ENCODE measurements around the gene MBD3.

MBD3 gene

GRCh38 chr19:1630811-1631210, 38.1 kb upstream of the MBD3 start:
- H3K9ac ChIP-seq = no peak overlapping the region
- H3K27ac ChIP-seq = no peak overlapping the region
- H3K27me3 ChIP-seq (ENCODE audit: control insufficient read depth, insufficient read depth, low read length) = no peaks in the 10 kb centered on the region
- peaks cover 2% of the 10 kb centered on the region for H3K79me2 ChIP-seq
- H3K4me1 ChIP-seq = no peaks in the 10 kb centered on the region
- no peak overlapping the region for H3K4me2 ChIP-seq (ENCODE audit: low read length)
- no peaks in the 10 kb centered on the region for H3K9me3 ChIP-seq (ENCODE audit: control insufficient read depth, low read length)
- no peak overlapping the region for H2AFZ ChIP-seq
- TF ChIP-seq, protein P1, sequence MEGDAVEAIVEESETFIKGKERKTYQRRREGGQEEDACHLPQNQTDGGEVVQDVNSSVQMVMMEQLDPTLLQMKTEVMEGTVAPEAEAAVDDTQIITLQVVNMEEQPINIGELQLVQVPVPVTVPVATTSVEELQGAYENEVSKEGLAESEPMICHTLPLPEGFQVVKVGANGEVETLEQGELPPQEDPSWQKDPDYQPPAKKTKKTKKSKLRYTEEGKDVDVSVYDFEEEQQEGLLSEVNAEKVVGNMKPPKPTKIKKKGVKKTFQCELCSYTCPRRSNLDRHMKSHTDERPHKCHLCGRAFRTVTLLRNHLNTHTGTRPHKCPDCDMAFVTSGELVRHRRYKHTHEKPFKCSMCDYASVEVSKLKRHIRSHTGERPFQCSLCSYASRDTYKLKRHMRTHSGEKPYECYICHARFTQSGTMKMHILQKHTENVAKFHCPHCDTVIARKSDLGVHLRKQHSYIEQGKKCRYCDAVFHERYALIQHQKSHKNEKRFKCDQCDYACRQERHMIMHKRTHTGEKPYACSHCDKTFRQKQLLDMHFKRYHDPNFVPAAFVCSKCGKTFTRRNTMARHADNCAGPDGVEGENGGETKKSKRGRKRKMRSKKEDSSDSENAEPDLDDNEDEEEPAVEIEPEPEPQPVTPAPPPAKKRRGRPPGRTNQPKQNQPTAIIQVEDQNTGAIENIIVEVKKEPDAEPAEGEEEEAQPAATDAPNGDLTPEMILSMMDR (IDR thresholded peaks at IDR 0.05) = no peak
- H3K36me3 ChIP-seq (ENCODE audit: control insufficient read depth, insufficient read depth, low read length) = no peaks in the 10 kb centered on the region
- no peak overlapping the region for H3K4me3 ChIP-seq (ENCODE audit: low read depth, low read length)

GRCh38 chr19:1630012-1630411, 37.3 kb upstream of the MBD3 start:
- Histone ChIP-seq H3K27ac (no peak overlapping the region), H3K79me2 (peaks cover 2% of the 10 kb centered on the region), H3K4me3 (ENCODE audit: low read depth, low read length) (no peak overlapping the region), H3K4me1 (no peaks in the 10 kb centered on the region), H3K4me2 (ENCODE audit: low read length) (no peak overlapping the region), H3K27me3 (ENCODE audit: control insufficient read depth, insufficient read depth, low read length) (no peaks in the 10 kb centered on the region), H2AFZ (no peak overlapping the region), H3K9me3 (ENCODE audit: control insufficient read depth, low read length) (no peaks in the 10 kb centered on the region), H3K36me3 (ENCODE audit: control insufficient read depth, insufficient read depth, low read length) (no peaks in the 10 kb centered on the region), H3K9ac (no peak overlapping the region)
- TF ChIP-seq, protein P1 (IDR thresholded peaks at IDR 0.05) = no peak

GRCh38 chr19:1629256-1629808, 36.7 kb upstream of the MBD3 start:
- TF ChIP-seq, protein P1 (IDR thresholded peaks at IDR 0.05) = no peak
- Histone ChIP-seq H2AFZ (no peak overlapping the region), H3K27me3 (ENCODE audit: control insufficient read depth, insufficient read depth, low read length) (no peaks in the 10 kb centered on the region), H3K36me3 (ENCODE audit: control insufficient read depth, insufficient read depth, low read length) (no peaks in the 10 kb centered on the region), H3K4me2 (ENCODE audit: low read length) (no peak overlapping the region), H3K9ac (no peak overlapping the region), H3K4me1 (no peaks in the 10 kb centered on the region), H3K9me3 (ENCODE audit: control insufficient read depth, low read length) (no peaks in the 10 kb centered on the region), H3K27ac (no peak overlapping the region), H3K79me2 (peaks cover 2% of the 10 kb centered on the region), H3K4me3 (ENCODE audit: low read depth, low read length) (no peak overlapping the region)

GRCh38 chr19:1627194-1627593, 34.5 kb upstream of the MBD3 start:
- TF ChIP-seq, protein P1 (IDR thresholded peaks at IDR 0.05) = no peak
- Histone ChIP-seq H3K9me3 (ENCODE audit: control insufficient read depth, low read length) (no peaks in the 10 kb centered on the region), H3K27ac (no peak overlapping the region), H2AFZ (no peak overlapping the region), H3K9ac (no peak overlapping the region), H3K27me3 (ENCODE audit: control insufficient read depth, insufficient read depth, low read length) (no peaks in the 10 kb centered on the region), H3K4me2 (ENCODE audit: low read length) (no peak overlapping the region), H3K4me1 (no peaks in the 10 kb centered on the region), H3K36me3 (ENCODE audit: control insufficient read depth, insufficient read depth, low read length) (no peaks in the 10 kb centered on the region), H3K4me3 (ENCODE audit: low read depth, low read length) (no peak overlapping the region), H3K79me2 (no peaks in the 10 kb centered on the region)

- Histone ChIP-seq H3K4me2 (ENCODE audit: low read length) (no peak overlapping the region), H3K9me3 (ENCODE audit: control insufficient read depth, low read length) (no peaks in the 10 kb centered on the region), H3K9ac (no peak overlapping the region), H3K27me3 (ENCODE audit: control insufficient read depth, insufficient read depth, low read length) (no peaks in the 10 kb centered on the region), H2AFZ (no peak overlapping the region), H3K36me3 (ENCODE audit: control insufficient read depth, insufficient read depth, low read length) (no peaks in the 10 kb centered on the region), H3K27ac (no peak overlapping the region), H3K79me2 (no peaks in the 10 kb centered on the region), H3K4me1 (no peaks in the 10 kb centered on the region), H3K4me3 (ENCODE audit: low read depth, low read length) (no peak overlapping the region)
- TF ChIP-seq, protein P1 (IDR thresholded peaks at IDR 0.05) = no peak
These were observed 33.8 kb upstream of the MBD3 start for GRCh38 chr19:1626417-1627010.
